MCF 10A (cell line): ENCODE results near the gene KCNC1. TPM values are rescaled to one million over a fixed set of nuclear protein-coding genes. Genes with fewer than 3 reads are reported as not detected.

Experiments
- BruUV-seq: library from RNA; stranded (reverse); fragments of 400-500 nt; replicated peaks from 2 replicates; lab custom pipeline; 2021; lab: Mats Ljungman, UMichigan
- CTCF ChIA-PET: fragments of 300-600 bp; sonication (Branson Sonifier 250); formaldehyde crosslinking; extraction: SDS; loops from one replicate; lab custom pipeline; 2021; ENCODE audit warnings: antibody characterized with exemption, inconsistent platforms; lab: Yijun Ruan, JAX
- POLR2A ChIA-PET: fragments of 300-600, 350-650 bp; sonication (Branson Sonifier 250); formaldehyde crosslinking; extraction: SDS; loops from one replicate; lab custom pipeline; 2020; ENCODE audit warnings: antibody characterized with exemption, inconsistent platforms; lab: Yijun Ruan, JAX
- DNase-seq: peaks from one replicate; pipeline ENCODE4 v3.0.0-alpha.2; 2018; ENCODE audit not compliant: unreplicated experiment
- H3K27ac Mint-ChIP-seq: one replicate; pipeline ENCODE4 v1.8.0; 2022; ENCODE audit warnings: mild to moderate bottlenecking, low read depth, mixed read lengths; ENCODE audit not compliant: unreplicated experiment
- H3K27me3 Mint-ChIP-seq: one replicate; pipeline ENCODE4 v1.8.0; 2022; ENCODE audit warnings: mixed read lengths; ENCODE audit not compliant: insufficient read depth, unreplicated experiment
- H3K36me3 Mint-ChIP-seq: one replicate; pipeline ENCODE4 v1.8.0; 2022; ENCODE audit warnings: mild to moderate bottlenecking, moderate library complexity, mixed read lengths; ENCODE audit not compliant: insufficient read depth, unreplicated experiment
- H3K4me1 Mint-ChIP-seq: one replicate; pipeline ENCODE4 v1.8.0; 2022; ENCODE audit warnings: mixed read lengths; ENCODE audit not compliant: insufficient read depth, unreplicated experiment
- H3K4me3 Mint-ChIP-seq: one replicate; pipeline ENCODE4 v1.8.0; 2022; ENCODE audit warnings: mild to moderate bottlenecking, moderate library complexity, mixed read lengths; ENCODE audit not compliant: unreplicated experiment
- H3K9me3 Mint-ChIP-seq: one replicate; pipeline ENCODE4 v1.8.0; 2022; ENCODE audit warnings: mixed read lengths; ENCODE audit not compliant: unreplicated experiment
- intact Hi-C: fragments of 100-400 bp; cut with micrococcal nuclease; formaldehyde crosslinking; loops from 2 replicates; pipeline ENCODE4 v1.14.1; 2022
- total RNA-seq: library from RNA; stranded (reverse); gene quantifications from 2 replicates; pipeline ENCODE4 v1.2.3, GENCODE V29; 2022
- TF ChIP-seq, protein P1 (sequence below): fragments of 200-600 bp; IDR thresholded peaks from one replicate; pipeline ENCODE4 v1.8.0; 2022; ENCODE audit warnings: antibody characterized with exemption, mild to moderate bottlenecking; ENCODE audit not compliant: unreplicated experiment

KCNC1 gene
- total RNA-seq, 1 experiment from 2014 or later = not detected

GRCh38 chr11:17748761-17749721 lies 14.5 kb downstream of the KCNC1 start:
- no TSS peak for BruUV-seq
- POLR2A ChIA-PET = interaction anchor here (0.6 kb wide), 1 partner anchor 14 kb away, joined by 3 read pairs; the partner anchor contains the start of gene KCNC1
- Mint-ChIP-seq H3K27me3 (peaks cover 22% of the 10 kb centered on the region), H3K4me3 (no peak overlapping the region), H3K9me3 (no peaks in the 10 kb centered on the region), H3K27ac (no peak overlapping the region), H3K36me3 (no peaks in the 10 kb centered on the region), H3K4me1 (peaks cover 4% of the 10 kb centered on the region)
- CTCF ChIA-PET = interaction anchor here (0.6 to 1.1 kb wide), 3 partner anchors 13 to 140 kb away, joined by 3 to 4 read pairs (median 4); no protein-coding TSS in a partner anchor
- TF ChIP-seq, protein P1, sequence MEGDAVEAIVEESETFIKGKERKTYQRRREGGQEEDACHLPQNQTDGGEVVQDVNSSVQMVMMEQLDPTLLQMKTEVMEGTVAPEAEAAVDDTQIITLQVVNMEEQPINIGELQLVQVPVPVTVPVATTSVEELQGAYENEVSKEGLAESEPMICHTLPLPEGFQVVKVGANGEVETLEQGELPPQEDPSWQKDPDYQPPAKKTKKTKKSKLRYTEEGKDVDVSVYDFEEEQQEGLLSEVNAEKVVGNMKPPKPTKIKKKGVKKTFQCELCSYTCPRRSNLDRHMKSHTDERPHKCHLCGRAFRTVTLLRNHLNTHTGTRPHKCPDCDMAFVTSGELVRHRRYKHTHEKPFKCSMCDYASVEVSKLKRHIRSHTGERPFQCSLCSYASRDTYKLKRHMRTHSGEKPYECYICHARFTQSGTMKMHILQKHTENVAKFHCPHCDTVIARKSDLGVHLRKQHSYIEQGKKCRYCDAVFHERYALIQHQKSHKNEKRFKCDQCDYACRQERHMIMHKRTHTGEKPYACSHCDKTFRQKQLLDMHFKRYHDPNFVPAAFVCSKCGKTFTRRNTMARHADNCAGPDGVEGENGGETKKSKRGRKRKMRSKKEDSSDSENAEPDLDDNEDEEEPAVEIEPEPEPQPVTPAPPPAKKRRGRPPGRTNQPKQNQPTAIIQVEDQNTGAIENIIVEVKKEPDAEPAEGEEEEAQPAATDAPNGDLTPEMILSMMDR = no peak
- intact Hi-C loops = no loop called here
- no peak for DNase-seq

DNA sequence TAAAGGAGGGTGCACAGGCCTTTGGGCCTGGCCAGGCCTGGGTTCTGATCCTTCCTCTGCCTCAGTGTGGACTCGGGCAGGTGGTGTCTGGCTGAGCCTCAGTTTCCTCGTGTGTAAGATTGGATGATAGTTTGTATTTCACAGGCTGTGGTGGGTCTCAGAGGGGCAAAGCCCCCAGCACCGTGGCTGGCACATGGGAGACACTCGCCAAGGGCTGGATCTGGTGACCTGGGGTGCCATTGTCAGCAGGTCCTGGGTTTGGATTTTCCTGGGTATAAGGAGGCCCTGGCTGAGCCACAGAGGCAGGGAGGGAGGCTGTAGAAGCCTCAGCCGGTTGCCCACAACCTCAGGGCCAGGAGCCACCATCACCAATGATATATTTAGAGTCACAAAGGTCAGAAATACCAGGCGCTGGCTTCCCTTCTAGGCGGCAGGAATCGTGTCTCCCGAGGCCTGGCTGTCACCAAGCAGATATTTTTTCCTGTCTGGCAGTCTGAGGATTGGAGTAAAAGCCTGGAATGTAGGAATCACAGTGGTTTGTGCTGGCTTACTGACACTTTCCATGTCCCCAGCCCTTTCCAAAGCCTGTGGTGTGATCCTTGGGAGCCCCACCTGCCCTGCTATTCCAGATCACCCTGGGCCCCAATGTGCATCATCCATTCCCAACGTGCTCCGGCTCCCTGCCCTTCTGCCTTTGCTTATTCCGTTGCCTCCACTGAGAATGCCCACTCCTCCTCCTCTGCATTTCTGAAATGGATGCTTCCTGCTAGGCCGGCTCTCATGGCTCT lies 15.6 kb downstream of the KCNC1 start:
- no TSS peak for BruUV-seq
- no peak for DNase-seq
- ChIA-PET CTCF (no interaction called here), POLR2A (no interaction called here)
- no peaks in the 10 kb centered on the region for H3K36me3 Mint-ChIP-seq
- H3K27me3 Mint-ChIP-seq = peaks cover 31% of the 10 kb centered on the region
- H3K4me3 Mint-ChIP-seq = no peak overlapping the region
- intact Hi-C loops = no loop called here
- no peaks in the 10 kb centered on the region for H3K4me1 Mint-ChIP-seq
- TF ChIP-seq, protein P1 = no peak
- no peak overlapping the region for H3K27ac Mint-ChIP-seq
- no peaks in the 10 kb centered on the region for H3K9me3 Mint-ChIP-seq

DNA sequence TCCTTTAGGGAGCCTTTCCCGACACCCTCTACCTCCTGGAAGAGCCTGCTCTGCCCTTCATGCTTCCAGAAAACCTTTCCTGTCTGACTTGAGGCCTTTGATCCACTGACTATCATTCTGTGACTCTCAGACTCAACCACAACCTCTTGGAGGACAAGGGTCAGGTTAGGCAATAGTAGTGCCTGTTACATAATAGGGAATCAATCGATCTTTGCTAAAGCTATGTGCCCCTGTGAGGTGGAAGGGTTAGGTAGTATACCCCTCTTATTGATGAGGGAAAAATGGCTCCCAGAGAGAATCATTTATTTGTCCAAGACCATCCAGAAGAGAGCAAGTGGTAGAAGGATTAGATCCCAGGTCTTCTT lies 16.2 kb downstream of the KCNC1 start:
- ChIA-PET POLR2A (no interaction called here), CTCF (interaction anchor here (0.6 to 0.7 kb wide), 2 partner anchors 17 to 20 kb away, joined by 3 read pairs; no protein-coding TSS in a partner anchor)
- H3K27ac Mint-ChIP-seq = no peak overlapping the region
- no peaks in the 10 kb centered on the region for H3K4me1 Mint-ChIP-seq
- no peak for DNase-seq
- no peaks in the 10 kb centered on the region for H3K9me3 Mint-ChIP-seq
- no peaks in the 10 kb centered on the region for H3K36me3 Mint-ChIP-seq
- peaks cover 37% of the 10 kb centered on the region for H3K27me3 Mint-ChIP-seq
- no peak overlapping the region for H3K4me3 Mint-ChIP-seq
- intact Hi-C loops = no loop called here
- no TSS peak for BruUV-seq
- TF ChIP-seq, protein P1 = no peak

DNA sequence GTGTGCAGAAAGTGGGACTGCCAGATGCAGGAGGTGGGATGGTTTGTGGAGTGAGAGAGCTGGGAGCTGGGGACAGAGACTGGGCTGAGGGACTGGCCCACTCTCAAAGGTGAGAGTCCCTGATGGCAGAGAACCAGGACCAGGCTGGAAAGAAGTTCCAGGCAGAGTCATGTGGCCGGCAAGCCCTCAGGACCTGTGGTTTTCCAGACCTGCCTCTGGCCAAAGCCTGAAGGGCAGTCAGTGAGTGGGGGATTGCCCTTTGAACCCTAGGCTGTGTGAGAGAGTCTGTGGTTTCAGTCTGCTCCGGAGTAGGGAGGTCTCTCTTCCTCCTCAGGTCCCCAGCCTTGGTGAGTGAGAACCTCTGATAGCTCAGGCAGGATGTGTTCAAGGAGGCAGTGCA lies 17.0 kb downstream of the KCNC1 start:
- no peak for DNase-seq
- H3K4me1 Mint-ChIP-seq = no peaks in the 10 kb centered on the region
- no peak overlapping the region for H3K27ac Mint-ChIP-seq
- ChIA-PET POLR2A (interaction anchor here (0.6 kb wide), 1 partner anchor 10 kb away, joined by 3 read pairs; no protein-coding TSS in a partner anchor), CTCF (interaction anchor here (0.6 to 0.7 kb wide), 2 partner anchors 16 to 20 kb away, joined by 3 read pairs; no protein-coding TSS in a partner anchor)
- peaks cover 45% of the 10 kb centered on the region for H3K27me3 Mint-ChIP-seq
- H3K4me3 Mint-ChIP-seq = no peak overlapping the region
- H3K36me3 Mint-ChIP-seq = no peaks in the 10 kb centered on the region
- no TSS peak for BruUV-seq
- H3K9me3 Mint-ChIP-seq = no peaks in the 10 kb centered on the region
- intact Hi-C loops = no loop called here
- TF ChIP-seq, protein P1 = no peak
